Iris pigment epithelial cell (primary cell): ENCODE data around the gene GPR183.

Source experiments
- DNase-seq: peaks from one replicate; pipeline ENCODE4 v3.0.0-alpha.2; 2011; ENCODE audit warnings: low read depth

GPR183 gene

GRCh38 chr13:99246100-99246499 lies 61.1 kb downstream of the GPR183 start:
- no peak for DNase-seq
